ENCODE data around the gene CD9.
"Not testable (repeated sequence)": the region's sequence is repeated elsewhere in the genome, so short reads cannot be mapped to it uniquely, and the experiment has no call there.

CD9 gene

GRCh38 chr12:6200256-6201212 lies at the start of gene CD9:
CD9 (plus strand) TSS chr12:6200400; CDS start chr12:6200500, 100 bp downstream.
- DNase-seq: no peak

- no peak for DNase-seq
Measured at GRCh38 chr12:6154730-6155459, 45.3 kb upstream of the CD9 start.

GRCh38 chr12:6157482-6157881 lies 42.7 kb upstream of the CD9 start:
- no peak for DNase-seq

DNA sequence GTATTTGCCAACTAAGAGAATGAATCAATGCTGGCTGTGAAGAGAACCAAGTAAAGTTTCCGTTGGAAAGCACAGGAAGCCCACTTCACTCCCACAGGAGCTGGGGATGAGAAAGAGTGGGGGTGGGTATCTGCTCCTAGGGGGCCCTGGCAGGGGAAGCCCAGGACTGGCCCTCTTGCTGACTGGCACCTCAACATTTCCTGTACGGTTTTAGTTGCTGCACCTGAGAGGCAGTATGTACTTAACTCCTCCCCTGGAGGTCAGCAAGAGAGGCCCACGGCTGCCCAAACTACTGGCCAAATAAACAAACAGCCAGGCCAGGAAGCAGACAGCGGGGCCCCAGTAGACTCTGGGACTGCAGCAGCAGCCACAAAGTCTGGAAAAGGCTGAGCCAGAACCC lies 41.9 kb upstream of the CD9 start:
- no peak for DNase-seq

DNA sequence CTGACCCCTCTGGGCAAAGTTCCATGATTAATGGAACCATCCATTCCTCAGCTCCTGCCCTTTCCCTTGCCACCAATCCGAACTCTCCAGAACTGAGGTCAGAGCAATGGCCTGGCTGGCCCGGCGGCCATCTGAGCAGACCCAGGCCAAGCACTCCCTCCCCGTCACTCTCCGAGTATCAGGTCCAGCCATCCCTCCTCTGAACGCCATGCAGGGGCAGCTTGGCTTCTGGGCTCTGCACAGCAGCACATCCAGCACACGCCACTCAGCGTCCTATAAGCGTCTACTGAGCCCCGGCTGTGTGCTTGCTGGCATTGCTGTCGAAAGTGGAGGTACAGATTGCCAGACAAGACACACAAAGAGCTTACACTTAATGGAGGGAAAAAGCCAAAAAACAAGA lies 41.5 kb upstream of the CD9 start:
- DNase-seq: no peak

DNA sequence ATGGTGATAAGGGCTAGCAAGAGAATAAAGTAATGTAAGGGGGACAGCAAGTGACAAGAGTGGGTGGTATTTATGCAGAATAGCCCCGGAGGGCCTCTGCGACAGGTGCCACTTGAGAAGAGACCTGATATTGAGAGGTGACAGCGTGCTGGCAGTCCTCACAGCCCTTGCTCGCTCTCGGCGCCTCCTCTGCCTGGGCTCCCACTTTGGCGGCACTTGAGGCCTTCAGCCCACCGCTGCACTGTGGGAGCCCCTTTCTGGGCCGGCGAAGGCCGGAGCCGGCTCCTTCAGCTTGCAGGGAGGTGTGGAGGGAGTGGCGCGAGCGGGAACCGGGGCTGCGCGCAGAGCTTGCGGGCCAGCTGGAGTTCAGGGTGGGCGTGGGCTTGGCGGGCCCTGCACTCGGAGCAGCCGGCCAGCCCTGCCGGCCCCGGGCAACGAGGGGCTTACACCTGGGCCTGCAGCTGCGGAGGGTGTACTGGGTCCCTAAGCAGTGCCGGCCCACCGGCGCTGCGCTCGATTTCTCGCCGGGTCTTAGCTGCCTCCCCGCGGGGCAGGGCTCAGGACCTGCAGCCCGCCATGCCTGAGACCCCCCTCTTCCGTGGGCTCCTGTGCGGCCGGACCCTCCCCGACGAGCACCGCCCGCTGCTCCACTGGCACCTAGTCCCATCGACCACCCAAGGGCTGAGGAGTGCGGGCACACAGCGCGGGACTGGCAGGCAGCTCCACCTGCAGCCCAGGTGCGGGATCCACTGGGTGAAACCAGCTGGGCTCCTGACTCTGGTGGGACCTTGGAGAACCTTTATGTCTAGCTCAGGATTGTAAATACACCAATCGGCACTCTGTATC lies 40.8 kb upstream of the CD9 start:
- DNase-seq: not testable (repeated sequence)

DNA sequence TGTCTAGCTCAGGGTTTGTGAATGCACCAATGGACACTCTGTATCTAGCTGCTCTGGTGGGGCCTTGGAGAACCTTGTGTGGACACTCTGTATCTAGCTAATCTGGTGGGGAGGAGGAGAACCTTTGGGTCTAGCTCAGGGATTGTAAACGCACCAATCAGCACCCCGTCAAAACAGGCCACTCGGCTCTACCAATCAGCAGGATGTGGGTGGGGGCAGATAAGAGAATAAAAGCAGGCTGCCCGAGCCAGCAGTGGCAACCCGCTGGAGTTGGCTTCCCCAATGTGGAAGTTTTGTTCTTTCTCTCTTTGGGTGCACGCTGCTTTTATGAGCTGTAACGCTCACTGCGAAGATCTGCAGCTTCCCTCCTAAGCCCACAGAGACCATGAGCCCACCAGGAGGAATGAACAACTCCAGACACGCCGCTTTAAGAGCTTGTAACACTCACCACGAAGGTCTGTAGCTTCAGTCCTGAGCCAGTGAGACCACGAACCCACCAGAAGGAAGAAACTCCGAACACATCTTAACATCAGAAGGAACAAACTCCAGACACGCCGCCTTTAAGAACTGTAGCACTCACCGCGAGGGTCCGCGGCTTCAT lies 40.1 kb upstream of the CD9 start:
- not testable (repeated sequence) for DNase-seq

GRCh38 chr12:6161124-6161882 lies 38.9 kb upstream of the CD9 start:
- no peak for DNase-seq

DNA sequence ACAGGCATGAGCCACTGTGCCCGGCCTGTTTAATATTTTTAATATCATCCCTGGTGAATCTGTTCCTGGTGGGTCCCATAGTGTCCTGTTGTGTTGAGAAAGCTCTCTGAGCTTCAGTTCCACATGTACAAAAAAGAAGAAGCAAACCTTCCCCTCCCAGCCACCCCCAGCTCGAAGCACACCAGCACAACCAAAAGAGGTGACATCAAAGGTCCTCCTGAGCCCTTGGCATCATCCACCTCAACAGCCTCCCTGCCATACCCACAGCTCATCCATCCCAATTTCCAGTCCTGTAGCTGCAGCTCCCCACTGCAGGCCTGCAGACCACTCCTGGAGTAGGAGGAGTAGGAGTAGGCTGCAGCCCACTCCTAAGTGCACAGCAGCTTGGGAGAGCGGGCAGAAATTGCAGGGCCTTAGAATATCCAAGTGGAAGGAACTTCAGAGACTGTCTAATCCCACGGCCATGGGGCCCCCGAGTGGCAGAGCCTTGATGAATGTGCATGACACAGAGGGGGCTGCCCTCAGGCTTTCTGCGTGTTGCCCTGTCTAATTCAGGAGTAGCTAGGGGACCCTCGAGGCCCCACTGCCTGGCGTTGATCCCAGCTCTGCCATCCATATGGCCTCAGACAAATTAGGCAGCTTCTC lies 36.7 kb upstream of the CD9 start:
- DNase-seq: no peak

GRCh38 chr12:6165395-6165794 lies 34.8 kb upstream of the CD9 start:
- DNase-seq: no peak

GRCh38 chr12:6166808-6167207 lies 33.4 kb upstream of the CD9 start:
- DNase-seq: no peak

GRCh38 chr12:6167327-6168280 lies 32.6 kb upstream of the CD9 start:
- DNase-seq: no peak

GRCh38 chr12:6171409-6172015 lies 28.7 kb upstream of the CD9 start:
- DNase-seq: no peak

DNA sequence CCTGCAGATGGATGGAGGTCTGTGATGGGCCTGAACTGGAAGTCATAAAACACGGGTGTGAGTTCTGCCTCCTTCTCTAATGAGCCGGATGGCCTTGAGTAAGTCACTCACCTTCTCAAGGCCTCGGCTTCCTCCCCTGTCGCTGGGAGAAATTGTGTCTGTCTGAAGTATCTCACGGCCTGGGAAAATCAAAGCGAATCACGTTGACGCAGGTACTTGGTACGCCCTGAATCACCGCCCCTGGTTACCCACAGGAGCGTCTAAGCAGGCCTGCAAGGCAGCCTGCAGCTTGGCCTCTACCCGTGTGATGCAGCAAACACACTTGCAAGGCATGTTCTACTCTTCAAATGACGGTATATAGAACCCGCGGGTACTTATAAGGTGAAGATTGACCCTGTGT lies 28.1 kb upstream of the CD9 start:
- no peak for DNase-seq

GRCh38 chr12:6172862-6173261 lies 27.3 kb upstream of the CD9 start:
- no peak for DNase-seq

GRCh38 chr12:6177642-6178358 lies 22.4 kb upstream of the CD9 start:
- DNase-seq: no peak

GRCh38 chr12:6178981-6179761 lies 21.0 kb upstream of the CD9 start:
- DNase-seq: no peak
